Esophagus muscularis mucosa (tissue), 3 donors: ENCODE data around the gene GLO1.

ENCODE experiments used
- CTCF ChIP-seq, 3 experiments: fragments of 200-600 bp in 2 of 3; fragments of 450-650 bp in 1 of 3; sonication (generic) in 2 of 3; IDR thresholded peaks; one replicate each; pipeline ENCODE4 v1.5.1; 2017 to 2019; ENCODE audit warnings: antibody characterized with exemption in 3 of 3, mild to moderate bottlenecking in 2 of 3, moderate library complexity in 1 of 3
- POLR2A ChIP-seq: fragments of 450-650 bp; IDR thresholded peaks from one replicate; pipeline ENCODE4 v1.6.1; 2017; ENCODE audit warnings: antibody characterized with exemption, moderate library complexity, mild to moderate bottlenecking, low read depth

GRCh38 chr6:38686270-38687042 is 16.5 kb downstream of the GLO1 start:
- TF ChIP-seq POLR2A (no peak), CTCF (IDR thresholded peaks at IDR 0.05) (no peak)
